Activated T-cell treated with anti-CD3 and anti-CD28 coated beads for 1 hour (primary cell): ENCODE results near the gene MUC5B.
"Not testable (repeated sequence)": the region's sequence is repeated elsewhere in the genome, so short reads cannot be mapped to it uniquely, and the experiment has no call there.

ENCODE experiments used
- DNase-seq: peaks from one replicate; pipeline ENCODE4 v3.0.0-alpha.2; 2020; ENCODE audit warnings: low read depth

Gene MUC5B

DNA sequence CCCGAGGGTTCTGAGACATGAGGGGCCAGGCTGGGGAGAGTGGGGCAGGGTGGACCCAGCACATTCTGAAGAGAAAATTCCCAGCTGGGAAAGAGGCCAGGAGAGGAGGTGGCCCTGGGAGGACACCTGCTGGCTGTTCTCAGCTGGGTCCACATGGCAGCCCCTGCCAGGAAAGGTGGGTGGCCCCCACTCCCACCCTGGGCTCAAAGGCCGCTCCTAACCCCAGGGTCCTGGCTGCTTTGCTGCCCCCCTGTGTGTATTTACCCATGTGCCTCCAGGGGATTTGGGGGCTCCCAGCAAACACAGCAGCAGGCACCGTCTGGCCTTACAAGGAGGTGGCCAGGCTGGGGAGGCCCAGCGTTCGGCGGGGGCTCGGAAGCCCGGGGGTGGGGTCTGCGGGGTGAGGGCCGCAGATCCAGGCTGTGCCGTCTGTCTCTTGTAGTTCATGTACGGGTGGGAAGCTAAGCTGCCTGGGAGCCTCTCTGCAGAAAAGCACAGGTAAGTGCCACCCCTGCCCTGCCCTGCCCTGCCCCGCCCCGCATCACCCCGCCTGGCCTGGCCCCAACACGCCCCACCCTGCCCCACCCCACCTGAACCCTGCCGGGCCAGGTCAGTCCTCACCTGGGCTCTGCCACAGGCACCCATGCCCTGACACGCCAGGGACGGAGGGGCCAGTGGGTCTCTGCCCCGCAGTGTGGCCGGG is 10.6 kb downstream of the MUC5B start:
- DNase-seq: no peak

DNA sequence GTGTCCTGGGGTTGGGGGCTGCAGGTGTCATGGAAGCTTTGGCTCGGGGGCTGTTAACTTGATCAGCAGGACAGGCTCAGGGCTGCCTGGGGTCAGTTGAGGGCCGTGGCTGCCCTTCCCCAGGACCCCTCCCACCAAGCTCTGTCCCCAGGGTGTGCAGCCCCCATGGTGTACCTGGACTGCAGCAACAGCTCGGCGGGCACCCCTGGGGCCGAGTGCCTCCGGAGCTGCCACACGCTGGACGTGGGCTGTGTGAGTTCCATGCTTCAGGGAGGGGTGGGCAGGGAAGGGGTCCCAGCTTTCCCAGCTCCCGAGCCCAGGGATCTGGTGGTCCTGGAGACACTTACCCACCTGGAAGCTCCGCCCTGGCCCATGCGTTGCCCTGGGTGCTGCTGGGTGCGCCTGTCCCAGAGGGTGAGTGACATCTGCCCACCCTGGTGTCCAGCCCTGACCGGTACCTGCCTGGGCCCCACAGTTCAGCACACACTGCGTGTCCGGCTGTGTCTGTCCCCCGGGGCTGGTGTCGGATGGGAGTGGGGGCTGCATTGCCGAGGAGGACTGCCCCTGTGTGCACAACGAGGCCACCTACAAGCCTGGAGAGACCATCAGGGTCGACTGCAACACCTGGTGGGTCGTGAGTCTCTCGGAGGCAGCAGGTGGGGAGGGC is 11.3 kb downstream of the MUC5B start:
- DNase-seq: no peak

DNA sequence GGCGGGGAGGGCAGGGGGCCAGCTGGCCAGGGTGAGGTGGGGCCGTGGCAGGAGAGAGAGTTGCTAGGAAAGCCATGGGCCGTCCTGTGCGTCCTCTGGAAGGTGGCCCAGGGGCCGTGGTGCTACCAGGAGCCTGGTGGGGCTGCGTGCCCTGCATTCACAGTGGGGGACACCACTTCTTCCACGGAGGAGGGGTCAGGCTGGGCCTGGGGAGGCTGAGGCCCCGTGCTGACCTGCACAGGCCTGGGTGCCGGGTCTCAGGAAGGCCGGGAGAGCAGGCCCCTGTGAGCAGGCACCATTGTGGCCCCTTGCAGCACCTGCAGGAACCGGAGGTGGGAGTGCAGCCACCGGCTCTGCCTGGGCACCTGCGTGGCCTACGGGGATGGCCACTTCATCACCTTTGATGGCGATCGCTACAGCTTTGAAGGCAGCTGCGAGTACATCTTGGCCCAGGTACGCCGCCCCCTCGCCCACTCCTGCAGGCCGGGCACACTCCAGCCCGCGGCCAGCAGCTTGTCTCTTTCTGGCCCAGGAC is 12.0 kb downstream of the MUC5B start:
- DNase-seq: no peak

DNA sequence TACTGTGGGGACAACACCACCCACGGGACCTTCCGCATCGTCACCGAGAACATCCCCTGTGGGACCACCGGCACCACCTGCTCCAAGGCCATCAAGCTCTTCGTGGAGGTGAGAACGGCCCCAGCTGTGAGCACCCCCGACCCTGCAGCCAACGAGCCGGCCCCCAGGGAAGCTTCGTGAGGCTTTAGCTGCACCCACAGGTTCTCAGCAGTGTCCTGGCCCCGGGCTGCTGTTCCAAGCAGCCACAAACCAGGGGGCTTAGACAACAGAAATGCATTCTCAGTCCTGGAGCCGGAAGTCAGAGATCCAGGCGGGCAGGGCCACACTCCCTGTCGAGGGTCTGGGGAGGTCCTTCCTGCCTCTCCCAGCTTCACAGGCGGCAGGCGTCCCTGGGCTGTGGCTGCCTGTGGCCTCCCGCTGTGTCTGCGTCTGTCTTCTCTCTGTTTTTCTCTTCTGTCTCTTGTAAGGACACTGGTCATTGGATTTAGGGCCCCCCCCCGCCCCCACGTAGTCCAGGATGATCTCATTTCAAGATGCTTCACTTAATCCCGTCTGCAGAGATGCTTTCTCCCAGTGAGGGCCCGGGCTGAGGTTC is 12.5 kb downstream of the MUC5B start:
- no peak for DNase-seq

DNA sequence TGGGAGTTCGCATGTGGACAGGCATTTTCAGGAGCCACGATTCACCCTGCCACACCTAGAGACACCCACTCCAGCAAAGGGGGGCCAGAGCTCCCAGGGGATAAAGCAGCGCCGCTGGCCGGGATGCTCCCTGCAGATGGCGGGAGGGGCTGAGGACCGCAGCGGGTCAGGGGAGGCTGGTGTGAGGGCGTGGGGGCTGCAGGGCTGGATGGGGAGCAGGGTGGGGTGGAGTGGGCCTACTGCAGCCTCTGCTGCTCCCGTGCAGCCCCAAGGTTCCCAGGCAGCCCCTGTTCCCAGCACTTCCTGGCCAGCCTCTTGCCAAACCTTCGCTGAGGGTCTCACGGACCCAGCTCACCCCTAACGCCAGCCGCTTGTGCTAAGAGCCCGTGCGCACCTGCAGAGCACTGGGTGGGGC is 13.0 kb downstream of the MUC5B start:
- DNase-seq: no peak

DNA sequence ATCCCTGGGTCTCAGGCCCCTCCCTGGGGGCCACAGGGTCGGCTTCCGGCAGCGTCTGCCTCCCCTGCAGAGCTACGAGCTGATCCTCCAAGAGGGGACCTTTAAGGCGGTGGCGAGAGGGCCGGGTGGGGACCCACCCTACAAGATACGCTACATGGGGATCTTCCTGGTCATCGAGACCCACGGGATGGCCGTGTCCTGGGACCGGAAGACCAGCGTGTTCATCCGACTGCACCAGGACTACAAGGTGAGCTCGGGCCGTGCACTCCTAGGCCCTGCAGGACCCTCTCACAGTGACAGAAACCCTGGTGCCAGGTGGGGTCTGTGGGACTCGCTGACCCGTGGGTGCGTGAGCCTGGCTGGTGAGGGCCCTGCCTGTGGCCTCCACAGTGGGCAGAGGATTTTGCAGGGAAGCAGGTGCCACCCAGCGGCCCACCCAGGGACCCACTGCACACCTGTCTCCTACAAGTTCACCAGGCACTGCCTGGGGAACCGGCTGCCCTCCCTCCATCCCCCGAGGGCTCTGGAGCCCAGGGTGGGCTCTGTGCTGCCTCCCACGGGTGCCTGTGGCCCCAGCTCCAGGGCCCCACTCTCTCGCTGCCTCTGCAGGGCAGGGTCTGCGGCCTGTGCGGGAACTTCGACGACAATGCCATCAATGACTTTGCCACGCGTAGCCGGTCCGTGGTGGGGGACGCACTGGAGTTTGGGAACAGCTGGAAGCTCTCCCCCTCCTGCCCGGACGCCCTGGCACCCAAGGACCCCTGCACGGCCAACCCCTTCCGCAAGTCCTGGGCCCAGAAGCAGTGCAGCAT is 13.7 kb downstream of the MUC5B start:
- no peak for DNase-seq

DNA sequence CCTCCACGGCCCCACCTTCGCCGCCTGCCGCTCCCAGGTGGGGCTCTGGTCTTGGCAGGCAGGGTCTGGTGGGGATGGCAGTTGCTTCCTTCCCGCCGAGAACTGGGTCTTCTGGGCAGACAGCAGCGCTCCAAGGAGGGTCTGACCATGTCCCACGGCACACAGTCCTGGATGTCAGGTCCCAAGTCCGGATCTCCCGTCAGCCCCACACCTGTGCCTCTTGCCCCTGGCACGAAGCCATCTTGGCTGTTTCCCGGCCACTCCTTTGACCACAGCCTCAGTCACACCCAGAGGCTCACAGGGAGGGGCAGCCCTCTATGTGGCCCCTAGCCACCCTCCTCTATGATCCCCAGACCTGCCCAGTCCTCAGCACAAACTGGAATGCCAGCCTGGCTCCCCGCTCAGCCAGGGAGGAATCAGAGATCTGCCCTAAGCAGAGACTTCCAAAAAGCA is 14.3 kb downstream of the MUC5B start:
- no peak for DNase-seq

DNA sequence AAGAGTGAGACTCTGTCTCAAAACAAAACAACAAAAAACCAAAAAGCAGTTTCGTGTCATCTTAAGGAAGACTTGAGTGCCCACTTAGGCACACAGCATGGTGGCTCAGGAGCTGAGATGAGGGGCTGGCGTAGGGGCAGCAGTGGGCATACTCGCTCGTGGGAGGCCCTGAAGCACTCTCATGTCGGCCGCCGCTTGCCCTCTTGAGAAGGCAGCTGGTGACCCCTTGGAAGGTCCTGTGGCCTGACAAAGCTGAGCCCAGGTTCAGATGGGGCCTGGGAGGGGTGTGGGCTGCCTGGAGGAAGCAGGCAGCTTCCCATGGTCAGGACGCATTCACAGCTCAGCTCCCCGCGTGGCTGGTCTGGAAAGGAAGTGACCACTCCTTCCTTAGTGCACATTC is 15.0 kb downstream of the MUC5B start:
- no peak for DNase-seq

DNA sequence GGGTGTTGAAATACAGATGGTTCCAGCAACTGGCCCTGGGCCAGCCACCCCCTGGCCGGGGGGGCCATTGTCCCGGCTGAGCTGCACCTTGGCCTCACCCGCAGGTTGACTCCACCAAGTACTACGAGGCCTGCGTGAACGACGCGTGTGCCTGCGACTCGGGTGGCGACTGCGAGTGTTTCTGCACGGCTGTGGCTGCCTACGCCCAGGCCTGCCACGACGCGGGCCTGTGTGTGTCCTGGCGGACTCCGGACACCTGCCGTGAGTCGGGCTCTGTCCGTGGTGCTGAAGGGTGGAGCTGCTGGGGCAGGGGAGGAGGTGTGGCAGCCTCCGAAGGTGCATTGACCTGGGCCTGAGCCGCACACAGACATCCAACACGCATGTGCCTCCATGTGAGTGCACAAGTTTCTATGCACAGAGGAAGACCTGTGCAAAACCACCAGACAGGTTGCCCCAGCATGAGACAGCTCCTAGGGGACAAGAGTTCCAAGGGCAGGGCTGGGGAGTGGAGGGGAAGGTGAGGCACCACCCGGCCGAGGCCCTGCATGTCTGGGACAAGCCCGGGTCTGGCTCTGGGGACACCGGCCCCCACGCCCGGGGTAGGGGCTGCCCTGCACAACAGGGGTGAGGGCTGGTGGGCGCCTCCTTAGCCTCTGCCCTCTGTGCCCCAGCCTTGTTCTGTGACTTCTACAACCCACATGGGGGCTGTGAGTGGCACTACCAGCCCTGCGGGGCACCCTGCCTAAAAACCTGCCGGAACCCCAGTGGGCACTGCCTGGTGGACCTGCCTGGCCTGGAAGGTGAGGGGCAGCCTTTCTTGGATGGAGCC is 16.1 kb downstream of the MUC5B start:
- DNase-seq: no peak

DNA sequence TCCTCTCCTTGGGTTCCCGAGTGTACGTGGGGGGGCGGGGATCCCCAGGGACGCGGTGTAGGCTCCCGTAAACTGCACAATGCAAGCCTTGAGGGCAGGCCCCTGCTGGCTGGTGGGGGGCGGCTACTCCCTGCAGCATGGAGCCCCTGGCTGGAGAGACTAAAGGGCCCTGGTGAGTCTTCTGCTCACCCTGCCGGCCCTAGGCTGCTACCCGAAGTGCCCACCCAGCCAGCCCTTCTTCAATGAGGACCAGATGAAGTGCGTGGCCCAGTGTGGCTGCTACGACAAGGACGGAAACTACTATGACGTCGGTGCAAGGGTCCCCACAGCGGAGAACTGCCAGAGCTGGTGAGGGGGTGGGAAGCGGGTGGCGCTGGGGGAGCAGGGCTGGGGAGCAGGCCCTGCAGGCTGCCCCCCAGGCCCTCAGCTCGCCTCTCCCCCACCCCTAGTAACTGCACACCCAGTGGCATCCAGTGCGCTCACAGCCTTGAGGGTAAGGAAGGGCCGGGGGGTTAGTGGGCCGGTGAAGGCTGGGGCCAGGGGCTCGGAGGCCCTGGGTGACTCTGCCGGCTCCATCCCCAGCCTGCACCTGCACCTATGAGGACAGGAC is 16.8 kb downstream of the MUC5B start:
- DNase-seq: no peak

DNA sequence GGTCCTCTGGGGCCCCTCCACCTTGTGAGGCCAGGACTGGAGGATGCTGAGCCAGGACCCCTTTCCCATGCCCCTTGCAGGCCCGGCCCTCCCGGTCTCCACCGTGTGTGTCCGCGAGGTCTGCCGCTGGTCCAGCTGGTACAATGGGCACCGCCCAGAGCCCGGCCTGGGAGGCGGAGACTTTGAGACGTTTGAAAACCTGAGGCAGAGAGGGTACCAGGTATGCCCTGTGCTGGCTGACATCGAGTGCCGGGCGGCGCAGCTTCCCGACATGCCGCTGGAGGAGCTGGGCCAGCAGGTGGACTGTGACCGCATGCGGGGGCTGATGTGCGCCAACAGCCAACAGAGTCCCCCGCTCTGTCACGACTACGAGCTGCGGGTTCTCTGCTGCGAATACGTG is 17.9 kb downstream of the MUC5B start:
- no peak for DNase-seq

DNA sequence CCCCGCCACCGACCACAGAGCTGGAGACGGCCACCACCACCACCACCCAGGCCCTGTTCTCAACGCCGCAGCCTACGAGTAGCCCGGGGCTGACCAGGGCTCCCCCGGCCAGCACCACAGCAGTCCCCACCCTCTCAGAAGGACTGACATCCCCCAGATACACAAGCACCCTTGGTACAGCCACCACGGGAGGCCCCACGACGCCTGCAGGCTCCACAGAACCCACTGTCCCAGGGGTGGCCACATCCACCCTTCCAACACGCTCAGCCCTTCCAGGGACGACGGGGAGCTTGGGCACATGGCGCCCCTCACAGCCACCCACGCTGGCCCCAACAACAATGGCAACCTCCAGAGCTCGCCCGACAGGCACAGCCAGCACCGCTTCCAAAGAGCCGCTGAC is 18.8 kb downstream of the MUC5B start:
- DNase-seq: no peak

DNA sequence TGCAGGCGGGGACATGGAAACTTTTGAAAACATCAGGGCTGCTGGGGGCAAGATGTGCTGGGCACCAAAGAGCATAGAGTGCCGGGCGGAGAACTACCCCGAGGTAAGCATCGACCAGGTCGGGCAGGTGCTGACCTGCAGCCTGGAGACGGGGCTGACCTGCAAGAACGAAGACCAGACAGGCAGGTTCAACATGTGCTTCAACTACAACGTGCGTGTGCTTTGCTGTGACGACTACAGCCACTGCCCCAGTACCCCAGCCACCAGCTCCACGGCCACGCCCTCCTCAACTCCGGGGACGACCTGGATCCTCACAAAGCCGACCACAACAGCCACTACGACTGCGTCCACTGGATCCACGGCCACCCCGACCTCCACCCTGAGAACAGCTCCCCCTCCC is 19.4 kb downstream of the MUC5B start:
- no peak for DNase-seq

DNA sequence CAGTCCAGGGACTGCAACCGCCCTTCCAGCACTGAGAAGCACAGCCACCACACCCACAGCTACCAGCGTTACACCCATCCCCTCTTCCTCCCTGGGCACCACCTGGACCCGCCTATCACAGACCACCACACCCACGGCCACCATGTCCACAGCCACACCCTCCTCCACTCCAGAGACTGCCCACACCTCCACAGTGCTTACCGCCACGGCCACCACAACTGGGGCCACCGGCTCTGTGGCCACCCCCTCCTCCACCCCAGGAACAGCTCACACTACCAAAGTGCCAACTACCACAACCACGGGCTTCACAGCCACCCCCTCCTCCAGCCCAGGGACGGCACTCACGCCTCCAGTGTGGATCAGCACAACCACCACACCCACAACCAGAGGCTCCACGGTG is 19.9 kb downstream of the MUC5B start:
- DNase-seq: not testable (repeated sequence)

DNA sequence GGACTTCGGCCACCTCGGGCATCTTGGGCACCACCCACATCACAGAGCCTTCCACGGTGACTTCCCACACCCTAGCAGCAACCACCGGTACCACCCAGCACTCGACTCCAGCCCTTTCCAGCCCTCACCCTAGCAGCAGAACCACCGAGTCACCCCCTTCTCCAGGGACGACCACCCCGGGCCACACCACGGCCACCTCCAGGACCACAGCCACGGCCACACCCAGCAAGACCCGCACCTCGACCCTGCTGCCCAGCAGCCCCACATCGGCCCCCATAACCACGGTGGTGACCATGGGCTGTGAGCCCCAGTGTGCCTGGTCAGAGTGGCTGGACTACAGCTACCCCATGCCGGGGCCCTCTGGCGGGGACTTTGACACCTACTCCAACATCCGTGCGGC is 20.7 kb downstream of the MUC5B start:
- DNase-seq: not testable (repeated sequence)

DNA sequence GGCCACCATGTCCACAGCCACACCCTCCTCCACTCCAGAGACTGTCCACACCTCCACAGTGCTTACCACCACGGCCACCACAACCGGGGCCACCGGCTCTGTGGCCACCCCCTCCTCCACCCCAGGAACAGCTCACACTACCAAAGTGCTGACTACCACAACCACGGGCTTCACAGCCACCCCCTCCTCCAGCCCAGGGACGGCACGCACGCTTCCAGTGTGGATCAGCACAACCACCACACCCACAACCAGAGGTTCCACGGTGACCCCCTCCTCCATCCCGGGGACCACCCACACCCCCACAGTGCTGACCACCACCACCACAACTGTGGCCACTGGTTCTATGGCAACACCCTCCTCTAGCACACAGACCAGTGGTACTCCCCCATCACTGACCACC is 21.7 kb downstream of the MUC5B start:
- DNase-seq: not testable (repeated sequence)

DNA sequence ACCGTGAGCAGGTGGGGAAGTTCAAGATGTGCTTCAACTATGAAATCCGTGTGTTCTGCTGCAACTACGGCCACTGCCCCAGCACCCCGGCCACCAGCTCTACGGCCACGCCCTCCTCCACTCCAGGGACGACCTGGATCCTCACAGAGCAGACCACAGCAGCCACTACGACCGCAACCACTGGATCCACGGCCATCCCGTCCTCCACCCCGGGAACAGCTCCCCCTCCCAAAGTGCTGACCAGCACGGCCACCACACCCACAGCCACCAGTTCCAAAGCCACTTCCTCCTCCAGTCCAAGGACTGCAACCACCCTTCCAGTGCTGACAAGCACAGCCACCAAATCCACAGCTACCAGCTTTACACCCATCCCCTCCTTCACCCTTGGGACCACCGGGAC is 22.9 kb downstream of the MUC5B start:
- not testable (repeated sequence) for DNase-seq

DNA sequence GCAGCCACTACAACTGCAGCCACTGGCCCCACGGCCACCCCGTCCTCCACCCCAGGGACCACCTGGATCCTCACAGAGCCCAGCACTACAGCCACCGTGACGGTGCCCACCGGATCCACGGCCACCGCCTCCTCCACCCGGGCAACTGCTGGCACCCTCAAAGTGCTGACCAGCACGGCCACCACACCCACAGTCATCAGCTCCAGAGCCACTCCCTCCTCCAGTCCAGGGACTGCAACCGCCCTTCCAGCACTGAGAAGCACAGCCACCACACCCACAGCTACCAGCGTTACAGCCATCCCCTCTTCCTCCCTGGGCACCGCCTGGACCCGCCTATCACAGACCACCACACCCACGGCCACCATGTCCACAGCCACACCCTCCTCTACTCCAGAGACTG is 23.4 kb downstream of the MUC5B start:
- not testable (repeated sequence) for DNase-seq

DNA sequence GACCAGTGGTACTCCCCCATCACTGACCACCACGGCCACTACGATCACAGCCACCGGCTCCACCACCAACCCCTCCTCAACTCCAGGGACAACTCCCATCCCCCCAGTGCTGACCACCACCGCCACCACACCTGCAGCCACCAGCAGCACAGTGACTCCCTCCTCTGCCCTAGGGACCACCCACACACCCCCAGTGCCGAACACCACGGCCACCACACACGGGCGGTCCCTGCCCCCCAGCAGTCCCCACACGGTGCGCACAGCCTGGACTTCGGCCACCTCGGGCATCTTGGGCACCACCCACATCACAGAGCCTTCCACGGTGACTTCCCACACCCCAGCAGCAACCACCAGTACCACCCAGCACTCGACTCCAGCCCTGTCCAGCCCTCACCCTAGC is 24.2 kb downstream of the MUC5B start:
- DNase-seq: not testable (repeated sequence)

DNA sequence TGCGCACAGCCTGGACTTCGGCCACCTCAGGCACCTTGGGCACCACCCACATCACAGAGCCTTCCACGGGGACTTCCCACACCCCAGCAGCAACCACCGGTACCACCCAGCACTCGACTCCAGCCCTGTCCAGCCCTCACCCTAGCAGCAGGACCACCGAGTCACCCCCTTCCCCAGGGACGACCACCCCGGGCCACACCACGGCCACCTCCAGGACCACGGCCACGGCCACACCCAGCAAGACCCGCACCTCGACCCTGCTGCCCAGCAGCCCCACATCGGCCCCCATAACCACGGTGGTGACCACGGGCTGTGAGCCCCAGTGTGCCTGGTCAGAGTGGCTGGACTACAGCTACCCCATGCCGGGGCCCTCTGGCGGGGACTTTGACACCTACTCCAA is 26.1 kb downstream of the MUC5B start:
- not testable (repeated sequence) for DNase-seq

DNA sequence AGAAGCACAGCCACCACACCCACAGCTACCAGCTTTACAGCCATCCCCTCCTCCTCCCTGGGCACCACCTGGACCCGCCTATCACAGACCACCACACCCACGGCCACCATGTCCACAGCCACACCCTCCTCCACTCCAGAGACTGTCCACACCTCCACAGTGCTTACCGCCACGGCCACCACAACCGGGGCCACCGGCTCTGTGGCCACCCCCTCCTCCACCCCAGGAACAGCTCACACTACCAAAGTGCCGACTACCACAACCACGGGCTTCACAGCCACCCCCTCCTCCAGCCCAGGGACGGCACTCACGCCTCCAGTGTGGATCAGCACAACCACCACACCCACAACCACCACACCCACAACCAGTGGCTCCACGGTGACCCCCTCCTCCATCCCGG is 27.5 kb downstream of the MUC5B start:
- DNase-seq: not testable (repeated sequence)
